K562 (cell line): Measurements from ENCODE around the gene ACADL. TPM values are rescaled to one million over a fixed set of nuclear protein-coding genes. Genes with fewer than 3 reads are reported as not detected.
A peak's percentile ranks its signal among the peaks of the same experiment; 100 is the strongest.

Source experiments
- ATAC-seq: fragments of 200-7000 bp; cut with Tn5 transposase; 3 replicates; pipeline ENCODE4 v1.9.1; 2020; ENCODE audit warnings: moderate library complexity
- BruUV-seq: library from RNA; stranded (reverse); fragments of 400-500 nt; replicated peaks from 2 replicates; lab custom pipeline; 2021; lab: Mats Ljungman, UMichigan
- CTCF ChIA-PET: fragments of 300-600 bp; formaldehyde crosslinking; extraction: SDS; loops from one replicate; lab custom pipeline; 2021; ENCODE audit warnings: low intra/inter-chr PET ratio; lab: Yijun Ruan, JAX
- POLR2A ChIA-PET: fragments of 300-600, 350-650 bp; sonication (Branson Sonifier 250); formaldehyde crosslinking; extraction: SDS; loops from one replicate; lab custom pipeline; 2021; ENCODE audit warnings: antibody characterized with exemption, inconsistent platforms; lab: Yijun Ruan, JAX
- DNase-seq, 4 experiments: peaks; one replicate each; pipeline versions ENCODE4 v3.0.0 to v3.0.0-alpha.2; 2011 to 2018; ENCODE audit warnings: low spot score in 3 of 4, mixed read lengths in 3 of 4; ENCODE audit errors: extremely low read depth in 1 of 4
- FAIRE-seq: peaks from 2 replicates; lab custom pipeline; 2011; peaks lifted over from hg19 to GRCh38; lab: Jason Lieb, UNC
- H2AFZ ChIP-seq: 2 replicates; pipeline ENCODE4 v1.6.0; 2011; ENCODE audit warnings: low read depth, low read length, control low read depth, inconsistent platforms
- H3K27ac ChIP-seq: fragments of 200-600 bp; 3 replicates; pipeline ENCODE4 v1.8.0; 2011; ENCODE audit warnings: low read depth, mild to moderate bottlenecking, control low read depth, inconsistent platforms, low read length, moderate library complexity, mixed read lengths; ENCODE audit errors: extremely low read depth
- H3K27me3 ChIP-seq, 2 experiments: fragments of 300-600 bp in 1 of 2; 2 replicates in 1 of 2; 3 replicates in 1 of 2; pipeline versions ENCODE4 v1.6.0 to v1.8.0; 2011; ENCODE audit warnings: inconsistent platforms in 2 of 2, low read length in 2 of 2, mild to moderate bottlenecking in 1 of 2, mixed read lengths in 1 of 2, moderate library complexity in 1 of 2; ENCODE audit not compliant: control insufficient read depth in 2 of 2, insufficient read depth in 2 of 2
- H3K36me3 ChIP-seq: fragments of 300-600 bp; 3 replicates; pipeline ENCODE4 v1.8.0; 2011; ENCODE audit warnings: mild to moderate bottlenecking, low read length, inconsistent platforms; ENCODE audit not compliant: control insufficient read depth, insufficient read depth
- H3K4me1 ChIP-seq, 2 experiments: fragments of 200-600 bp in 1 of 2; replicated peaks in 1 of 2; 2 replicates in 1 of 2; 3 replicates in 1 of 2; pipeline versions ENCODE4 v1.5.1 to v1.8.0; 2011; ENCODE audit warnings: inconsistent platforms in 2 of 2, low read length in 2 of 2, mild to moderate bottlenecking in 1 of 2, mixed read lengths in 1 of 2, moderate library complexity in 1 of 2; ENCODE audit not compliant: control insufficient read depth in 2 of 2, insufficient read depth in 2 of 2
- H3K4me2 ChIP-seq: 2 replicates; pipeline ENCODE4 v1.6.1; 2011; ENCODE audit warnings: low read length, control low read depth, inconsistent platforms, mixed read lengths; ENCODE audit not compliant: insufficient read depth
- H3K4me3 ChIP-seq: fragments of 200-600 bp; sonication (generic), shearing (Covaris generic); 2 replicates; pipeline ENCODE4 v1.5.1; 2016; ENCODE audit warnings: control low read depth, inconsistent platforms
- H3K79me2 ChIP-seq: fragments of 200-600 bp; 3 replicates; pipeline ENCODE4 v1.8.0; 2011; ENCODE audit warnings: low read length, inconsistent platforms; ENCODE audit not compliant: control insufficient read depth, insufficient read depth
- H3K9ac ChIP-seq, 2 experiments: 2 replicates each; pipeline versions ENCODE4 v1.6.0 to v1.6.1; 2011; ENCODE audit warnings: low read depth in 2 of 2, low read length in 2 of 2, control low read depth in 1 of 2, inconsistent platforms in 1 of 2, mild to moderate bottlenecking in 1 of 2, mixed read lengths in 1 of 2; ENCODE audit not compliant: insufficient read depth in 1 of 2
- H3K9me1 ChIP-seq: one replicate; pipeline ENCODE4 v1.6.0; 2011; ENCODE audit warnings: inconsistent platforms, mild to moderate bottlenecking, low read length, moderate library complexity; ENCODE audit not compliant: control insufficient read depth, insufficient read depth
- H3K9me3 ChIP-seq: replicated peaks from 2 replicates; pipeline ENCODE4 v1.5.1; 2011; ENCODE audit warnings: low read depth, low read length, inconsistent platforms; ENCODE audit not compliant: control insufficient read depth, insufficient read depth
- H4K20me1 ChIP-seq: replicated peaks from 2 replicates; pipeline ENCODE4 v1.6.1; 2011; ENCODE audit warnings: low read length, inconsistent platforms, mixed read lengths; ENCODE audit not compliant: control insufficient read depth, insufficient read depth
- BRD9 ChIP-seq: fragments of 450-650 bp; IDR thresholded peaks from 2 replicates; pipeline ENCODE4 v1.6.1; 2018; ENCODE audit warnings: low read depth; ENCODE audit not compliant: partially characterized antibody
- HINFP ChIP-seq: fragments of 450-650 bp; conservative IDR thresholded peaks from 2 replicates; pipeline ENCODE4 v1.6.1; 2016; ENCODE audit warnings: missing genetic modification characterization, low read depth, mild to moderate bottlenecking, control low read depth, missing compliant biosample characterization
- NFE2L1 ChIP-seq: fragments of 450-650 bp; IDR thresholded peaks from 2 replicates; pipeline ENCODE4 v1.6.1; 2016; ENCODE audit warnings: missing genetic modification characterization, low read depth, mild to moderate bottlenecking, missing compliant biosample characterization, moderate library complexity, borderline replicate concordance
- PHB2 ChIP-seq: fragments of 450-650 bp; IDR thresholded peaks from 2 replicates; pipeline ENCODE4 v1.6.1; 2017; ENCODE audit warnings: low read depth
- WGBS: fragments of 100-300 bp; shearing (Covaris generic); methylation state at CpG from one replicate; pipeline ENCODE4 v1.1.6; 2016; ENCODE audit warnings: low coverage, mixed read lengths; ENCODE audit not compliant: insufficient coverage; ENCODE audit errors: missing lambda C conversion rate; 5-methylcytosine and 5-hydroxymethylcytosine counted together
- in situ Hi-C: fragments of 300-500 bp; cut with MboI; formaldehyde crosslinking; loops from 4 replicates; pipeline ENCODE4 v1.15.0; 2018; ENCODE audit warnings: inconsistent platforms, mixed read lengths
- intact Hi-C: fragments of 100-400 bp; cut with micrococcal nuclease; formaldehyde crosslinking; loops from 2 replicates; pipeline ENCODE4 v1.14.2; 2022
- polyA plus RNA-seq, 8 experiments: library from polyadenylated mRNA; depleted of rRNA in 4 of 8; stranded (reverse) in 5 of 8; unstranded in 3 of 8; fragments of >200 nt; fragmentation: Nextera tagmentation in 2 of 8; fragmentation: Illumina TruSeq in 1 of 8; extraction: Ambion mirVana in 2 of 8; extraction: Trizol in 1 of 8; gene quantifications; 2 replicates each; pipeline versions ENCODE4 v1.2.1 to v1.2.3, GENCODE V29; 2011 to 2014; ENCODE audit warnings: inconsistent platforms in 1 of 8, missing spikeins in 1 of 8
- total RNA-seq, 7 experiments: library from RNA; depleted of rRNA in 6 of 7; stranded (reverse); fragments of >200 nt in 6 of 7; fragmentation: Illumina TruSeq in 2 of 7; extraction: Trizol in 2 of 7; gene quantifications; 2 replicates each; pipeline versions ENCODE4 v1.2.1 to v1.2.3, GENCODE V29; 2011 to 2021; ENCODE audit warnings: low replicate concordance in 1 of 7
- TF ChIP-seq, protein P1 (sequence below), 2 experiments: fragments of 450-650 bp; IDR thresholded peaks; 2 replicates each; pipeline ENCODE4 v1.6.1; 2018; ENCODE audit warnings: mild to moderate bottlenecking in 2 of 2, low read depth in 1 of 2; ENCODE audit not compliant: partially characterized antibody in 2 of 2
- TF ChIP-seq, protein P2 (sequence below): sonication (generic); IDR thresholded peaks from 2 replicates; pipeline ENCODE4 v1.6.1; 2016
- TF ChIP-seq, protein P3 (sequence below), 2 experiments: fragments of 450-650 bp in 1 of 2; sonication (generic) in 1 of 2; formaldehyde crosslinking in 1 of 2; IDR thresholded peaks in 1 of 2; conservative IDR thresholded peaks in 1 of 2; 2 replicates each; pipeline versions ENCODE4 v1.6.1 to v1.8.1; 2016 to 2023; ENCODE audit warnings: mild to moderate bottlenecking in 2 of 2, moderate library complexity in 2 of 2, inconsistent platforms in 1 of 2, missing genetic modification reagents in 1 of 2

ACADL gene
- total and polyA plus RNA-seq, 9 of the 15 experiments (the other 6 are each of a cell fraction or from before 2014, with no cell fraction given) = 0.07 TPM; not detected in 8

DNA sequence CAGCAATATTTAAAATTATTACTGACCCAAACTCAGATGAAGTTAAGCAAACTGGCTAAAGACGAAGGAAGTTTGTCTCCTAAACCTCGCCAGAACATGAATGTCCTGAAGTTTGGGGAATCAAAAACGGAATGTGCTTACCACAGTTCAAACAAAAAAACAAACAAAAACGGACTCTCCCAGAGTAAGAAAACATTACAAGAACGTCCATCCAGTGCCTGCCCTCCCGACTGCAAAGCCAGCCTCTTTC lies 55.1 kb downstream of the ACADL start (continued):
- TF ChIP-seq BRD9 (peak; percentile 23), NFE2L1 (tag) (no peak)
- TF ChIP-seq, protein P1, sequence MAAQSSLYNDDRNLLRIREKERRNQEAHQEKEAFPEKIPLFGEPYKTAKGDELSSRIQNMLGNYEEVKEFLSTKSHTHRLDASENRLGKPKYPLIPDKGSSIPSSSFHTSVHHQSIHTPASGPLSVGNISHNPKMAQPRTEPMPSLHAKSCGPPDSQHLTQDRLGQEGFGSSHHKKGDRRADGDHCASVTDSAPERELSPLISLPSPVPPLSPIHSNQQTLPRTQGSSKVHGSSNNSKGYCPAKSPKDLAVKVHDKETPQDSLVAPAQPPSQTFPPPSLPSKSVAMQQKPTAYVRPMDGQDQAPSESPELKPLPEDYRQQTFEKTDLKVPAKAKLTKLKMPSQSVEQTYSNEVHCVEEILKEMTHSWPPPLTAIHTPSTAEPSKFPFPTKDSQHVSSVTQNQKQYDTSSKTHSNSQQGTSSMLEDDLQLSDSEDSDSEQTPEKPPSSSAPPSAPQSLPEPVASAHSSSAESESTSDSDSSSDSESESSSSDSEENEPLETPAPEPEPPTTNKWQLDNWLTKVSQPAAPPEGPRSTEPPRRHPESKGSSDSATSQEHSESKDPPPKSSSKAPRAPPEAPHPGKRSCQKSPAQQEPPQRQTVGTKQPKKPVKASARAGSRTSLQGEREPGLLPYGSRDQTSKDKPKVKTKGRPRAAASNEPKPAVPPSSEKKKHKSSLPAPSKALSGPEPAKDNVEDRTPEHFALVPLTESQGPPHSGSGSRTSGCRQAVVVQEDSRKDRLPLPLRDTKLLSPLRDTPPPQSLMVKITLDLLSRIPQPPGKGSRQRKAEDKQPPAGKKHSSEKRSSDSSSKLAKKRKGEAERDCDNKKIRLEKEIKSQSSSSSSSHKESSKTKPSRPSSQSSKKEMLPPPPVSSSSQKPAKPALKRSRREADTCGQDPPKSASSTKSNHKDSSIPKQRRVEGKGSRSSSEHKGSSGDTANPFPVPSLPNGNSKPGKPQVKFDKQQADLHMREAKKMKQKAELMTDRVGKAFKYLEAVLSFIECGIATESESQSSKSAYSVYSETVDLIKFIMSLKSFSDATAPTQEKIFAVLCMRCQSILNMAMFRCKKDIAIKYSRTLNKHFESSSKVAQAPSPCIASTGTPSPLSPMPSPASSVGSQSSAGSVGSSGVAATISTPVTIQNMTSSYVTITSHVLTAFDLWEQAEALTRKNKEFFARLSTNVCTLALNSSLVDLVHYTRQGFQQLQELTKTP (IDR thresholded peaks at IDR 0.05; ENCODE audit: low read depth in 1 of 2, partially characterized antibody in 2 of 2) = peak in 1 of 2 experiments; percentile 43

- 3% methylated on average over 6 of the region's 6 CpGs for WGBS
- DNase-seq = no peak
- in situ Hi-C loops = no loop called here
Observed at GRCh38 chr2:210169516-210170195, 55.6 kb downstream of the ACADL start.

More at GRCh38 chr2:210169516-210170195, 55.6 kb downstream of the ACADL start:
- Histone ChIP-seq H3K36me3 (no peaks in the 10 kb centered on the region), H3K4me3 (peak overlapping the region; percentile 72), H3K4me1 (no peaks in the 10 kb centered on the region), H3K9me1 (no peaks in the 10 kb centered on the region), H3K27me3 (no peaks in the 10 kb centered on the region), H3K9me3 (no peaks in the 10 kb centered on the region), H3K4me2 (peak overlapping the region; percentile 91), H2AFZ (peak overlapping the region; percentile 93), H3K27ac (peak overlapping the region; percentile 85), H3K79me2 (peaks cover 19% of the 10 kb centered on the region; the same call in 2 of the 3 replicates), H4K20me1 (no peaks in the 10 kb centered on the region), H3K9ac (peak overlapping the region; percentile 83 to 95; a peak in 3 of 4 replicates)
- ChIA-PET CTCF (no interaction called here), POLR2A (no interaction called here)
- intact Hi-C loops = loop anchor here (5.0 kb wide), 2 partner anchors 97 to 182 kb away; no protein-coding TSS in a partner anchor
- ATAC-seq (peak; percentile 4; the same call in 2 of the 3 replicates), FAIRE-seq (no peak)
- TF ChIP-seq, protein P2, sequence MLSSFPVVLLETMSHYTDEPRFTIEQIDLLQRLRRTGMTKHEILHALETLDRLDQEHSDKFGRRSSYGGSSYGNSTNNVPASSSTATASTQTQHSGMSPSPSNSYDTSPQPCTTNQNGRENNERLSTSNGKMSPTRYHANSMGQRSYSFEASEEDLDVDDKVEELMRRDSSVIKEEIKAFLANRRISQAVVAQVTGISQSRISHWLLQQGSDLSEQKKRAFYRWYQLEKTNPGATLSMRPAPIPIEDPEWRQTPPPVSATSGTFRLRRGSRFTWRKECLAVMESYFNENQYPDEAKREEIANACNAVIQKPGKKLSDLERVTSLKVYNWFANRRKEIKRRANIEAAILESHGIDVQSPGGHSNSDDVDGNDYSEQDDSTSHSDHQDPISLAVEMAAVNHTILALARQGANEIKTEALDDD = 0 out of 2 replicates have a peak, but pooled peaks have one; percentile 47
- TF ChIP-seq HINFP (no peak), PHB2 (no peak)
- TF ChIP-seq, protein P3, sequence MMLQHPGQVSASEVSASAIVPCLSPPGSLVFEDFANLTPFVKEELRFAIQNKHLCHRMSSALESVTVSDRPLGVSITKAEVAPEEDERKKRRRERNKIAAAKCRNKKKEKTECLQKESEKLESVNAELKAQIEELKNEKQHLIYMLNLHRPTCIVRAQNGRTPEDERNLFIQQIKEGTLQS (IDR thresholded peaks at IDR 0.05) = no peak
- TF ChIP-seq, protein P3 (CRISPR knock-in tag; conservative IDR thresholded peaks at IDR 0.05) = no peak
- no TSS peak for BruUV-seq
